Endothelial cell of umbilical vein (primary cell): ENCODE results near the gene RSRC2. TPM values are rescaled to one million over a fixed set of nuclear protein-coding genes. Genes with fewer than 3 reads are reported as not detected.

ENCODE experiments used
- Bru-seq: library from RNA; stranded (reverse); fragments of 400-500 nt; gene quantifications from one replicate; lab custom pipeline; 2021; lab: Mats Ljungman, UMichigan
- BruChase-seq, 2 experiments: library from RNA; stranded (reverse); fragments of 400-500 nt; gene quantifications; one replicate each; lab custom pipeline; 2021; lab: Mats Ljungman, UMichigan
- BruUV-seq: library from RNA; stranded (reverse); fragments of 400-500 nt; replicated peaks from 2 replicates; lab custom pipeline; 2021; lab: Mats Ljungman, UMichigan
- CTCF ChIA-PET: fragments of 300-600, 350-600 bp; sonication (Branson Sonifier 250); formaldehyde crosslinking; loops from one replicate; lab custom pipeline; 2021; ENCODE audit warnings: antibody characterized with exemption, inconsistent platforms; lab: Charles Lee
- POLR2A ChIA-PET: fragments of 300-600, 350-600 bp; sonication (Branson Sonifier 250); formaldehyde crosslinking; loops from one replicate; lab custom pipeline; 2021; ENCODE audit warnings: antibody characterized with exemption, inconsistent platforms; lab: Charles Lee
- DNase-seq: peaks from one replicate; pipeline ENCODE4 v3.0.0-alpha.2; 2011; ENCODE audit warnings: low read depth, low spot score
- FAIRE-seq: peaks from 2 replicates; lab custom pipeline; 2011; peaks lifted over from hg19 to GRCh38; lab: Jason Lieb, UNC
- H2AFZ ChIP-seq: 2 replicates; pipeline ENCODE4 v1.6.0; 2012; ENCODE audit warnings: low read depth, low read length, control low read depth, inconsistent platforms
- H3K27ac ChIP-seq: 2 replicates; pipeline ENCODE4 v1.5.1; 2011; ENCODE audit warnings: low read depth, mild to moderate bottlenecking, control low read depth, low read length, moderate library complexity; ENCODE audit not compliant: insufficient read depth
- H3K27me3 ChIP-seq, 2 experiments: 2 replicates each; pipeline versions ENCODE4 v1.6.0 to v1.6.1; 2011; ENCODE audit warnings: low read length in 2 of 2, mixed read lengths in 1 of 2; ENCODE audit not compliant: control insufficient read depth in 2 of 2, insufficient read depth in 2 of 2
- H3K36me3 ChIP-seq, 2 experiments: 2 replicates in 1 of 2; 3 replicates in 1 of 2; pipeline ENCODE4 v1.5.1; 2011; ENCODE audit warnings: low read length in 2 of 2, mild to moderate bottlenecking in 1 of 2, moderate library complexity in 1 of 2; ENCODE audit not compliant: control insufficient read depth in 2 of 2, insufficient read depth in 2 of 2; ENCODE audit errors: extremely low read depth in 1 of 2
- H3K4me1 ChIP-seq: 3 replicates; pipeline ENCODE4 v1.5.1; 2011; ENCODE audit warnings: mild to moderate bottlenecking, low read length; ENCODE audit not compliant: control insufficient read depth, insufficient read depth; ENCODE audit errors: extremely low read depth
- H3K4me2 ChIP-seq: 2 replicates; pipeline ENCODE4 v1.6.1; 2011; ENCODE audit warnings: low read length, control low read depth, mixed read lengths; ENCODE audit not compliant: insufficient read depth
- H3K4me3 ChIP-seq, 3 experiments: fragments of 200-600 bp in 1 of 3; sonication (generic), shearing (Covaris generic) in 1 of 3; replicated peaks in 1 of 3; 2 replicates each; pipeline ENCODE4 v1.5.1; 2011 to 2016; ENCODE audit warnings: control low read depth in 3 of 3, low read length in 3 of 3, mild to moderate bottlenecking in 2 of 3, inconsistent platforms in 1 of 3, low read depth in 1 of 3, moderate library complexity in 1 of 3; ENCODE audit not compliant: insufficient read depth in 1 of 3
- H3K79me2 ChIP-seq: 2 replicates; pipeline ENCODE4 v1.6.0; 2012; ENCODE audit warnings: low read length, inconsistent platforms; ENCODE audit not compliant: control insufficient read depth, insufficient read depth
- H3K9ac ChIP-seq: replicated peaks from 2 replicates; pipeline ENCODE3; 2011; ENCODE audit warnings: low read length, control low read depth; ENCODE audit not compliant: insufficient read depth; ENCODE audit errors: extremely low read depth
- H3K9me1 ChIP-seq: replicated peaks from 3 replicates; pipeline ENCODE4 v1.6.0; 2011; ENCODE audit warnings: mild to moderate bottlenecking, low read length; ENCODE audit not compliant: control insufficient read depth, insufficient read depth; ENCODE audit errors: extremely low read depth
- H3K9me3 ChIP-seq: replicated peaks from 2 replicates; pipeline ENCODE4 v1.5.1; 2012; ENCODE audit warnings: low read length, inconsistent platforms; ENCODE audit not compliant: control insufficient read depth, insufficient read depth
- H4K20me1 ChIP-seq: replicated peaks from 2 replicates; pipeline ENCODE3; 2011; ENCODE audit warnings: mild to moderate bottlenecking, low read length; ENCODE audit not compliant: control insufficient read depth, insufficient read depth; ENCODE audit errors: extremely low read depth
- CTCF ChIP-seq, 2 donors: IDR thresholded peaks; 1 replicate in 1 of 2; 2 replicates in 1 of 2; pipeline ENCODE4 v1.5.1; 2011; ENCODE audit warnings: low read length in 2 of 2, mild to moderate bottlenecking in 2 of 2, moderate library complexity in 2 of 2, control low read depth in 1 of 2, inconsistent platforms in 1 of 2, low read depth in 1 of 2; ENCODE audit not compliant: insufficient read depth in 1 of 2; ENCODE audit errors: extremely low read depth in 1 of 2
- EZH2 ChIP-seq: IDR thresholded peaks from 2 replicates; pipeline ENCODE4 v1.6.1; 2012; ENCODE audit warnings: borderline replicate concordance, low read depth, mild to moderate bottlenecking, moderate library complexity, low read length, inconsistent platforms; ENCODE audit not compliant: severe bottlenecking
- FOS ChIP-seq: IDR thresholded peaks from 2 replicates; pipeline ENCODE4 v1.6.1; 2011; ENCODE audit warnings: mild to moderate bottlenecking, low read length, moderate library complexity, borderline replicate concordance; ENCODE audit not compliant: insufficient read depth
- GATA2 ChIP-seq: IDR thresholded peaks from 2 replicates; pipeline ENCODE4 v1.7.0; 2011; ENCODE audit warnings: low read depth, mild to moderate bottlenecking, moderate library complexity, mixed read lengths, low read length; ENCODE audit not compliant: insufficient read length, insufficient read depth
- JUN ChIP-seq: IDR thresholded peaks from 2 replicates; pipeline ENCODE4 v1.6.1; 2011; ENCODE audit warnings: borderline replicate concordance, low read depth; ENCODE audit not compliant: insufficient read length, insufficient read depth
- MAX ChIP-seq: IDR thresholded peaks from 2 replicates; pipeline ENCODE4 v1.6.1; 2011; ENCODE audit not compliant: insufficient read depth, insufficient read length
- MYC ChIP-seq: IDR thresholded peaks from one replicate; pipeline ENCODE4 v1.6.1; 2011; ENCODE audit warnings: mild to moderate bottlenecking, low read depth, low read length
- POLR2A ChIP-seq: IDR thresholded peaks from 2 replicates; pipeline ENCODE4 v1.6.1; 2012; ENCODE audit warnings: low read depth, mild to moderate bottlenecking, control low read depth, low read length
- POLR2AphosphoS5 ChIP-seq: IDR thresholded peaks from 2 replicates; pipeline ENCODE4 v1.6.1; 2012; ENCODE audit warnings: low read depth, mild to moderate bottlenecking, control low read depth, low read length, moderate library complexity; ENCODE audit not compliant: insufficient read depth
- dilution Hi-C: fragments of 300-500 bp; cut with MboI; formaldehyde crosslinking; loops from one replicate; pipeline ENCODE4 v1.15.0; 2019; ENCODE audit warnings: low sequenced_read_pairs; ENCODE audit not compliant: extremely low pct_ligation_motif_present
- intact Hi-C: fragments of 100-400 bp; cut with micrococcal nuclease; formaldehyde crosslinking; loops from one replicate; pipeline ENCODE4 v1.10.0; 2022
- long read RNA-seq: library from polyadenylated mRNA; stranded (forward); transcript quantifications from one replicate; pipeline ENCODE4 v2.0.0, GENCODE V29; 2021
- polyA minus RNA-seq, 3 experiments: library from RNA; depleted of rRNA, polyadenylated mRNA; stranded (reverse); fragments of >200 nt; gene quantifications; 1 replicate in 1 of 3; 2 replicates in 2 of 3; pipeline ENCODE4 v1.2.3, GENCODE V29; 2011
- polyA plus RNA-seq, 4 experiments: library from polyadenylated mRNA; depleted of rRNA in 3 of 4; stranded (reverse) in 3 of 4; unstranded in 1 of 4; fragments of >200 nt; gene quantifications; 2 replicates each; pipeline versions ENCODE4 v1.2.1 to v1.2.3, GENCODE V29; 2011 to 2012; ENCODE audit warnings: missing spikeins in 1 of 4
- total RNA-seq: library from RNA; stranded (reverse); gene quantifications from 2 replicates; pipeline ENCODE4 v1.2.3, GENCODE V29; 2021

The RSRC2 gene
- total RNA-seq (78.0 and 81.1 TPM in 2 replicates), polyA plus RNA-seq (11.3 and 17.6 TPM in 2 replicates), polyA minus RNA-seq (28.2 and 30.6 TPM in 2 replicates), Bru-seq, nascent RNA (percentile 99 among the genes with signal in this experiment), BruChase-seq, experiment 1, labeled RNA remaining after a 6-hour chase (percentile 86 among the genes with signal in this experiment), BruChase-seq, experiment 2, labeled RNA remaining after a 2-hour chase (percentile 96 among the genes with signal in this experiment)
- polyA plus RNA-seq (2011; cell fraction: cytosol; rRNA removed) = 17.9 and 20.1 TPM in 2 replicates
- 110 and 175 TPM in 2 replicates for polyA plus RNA-seq (2011; cell fraction: nucleus; rRNA removed)
- 58.1 and 62.2 TPM in 2 replicates for polyA plus RNA-seq (2012)
- 15.0 TPM for polyA minus RNA-seq (2011; cell fraction: cytosol; rRNA and poly(A)+ RNA removed)
- polyA minus RNA-seq (2011; cell fraction: nucleus; rRNA and poly(A)+ RNA removed) = 94.3 and 139 TPM in 2 replicates
- long read RNA-seq, transcript RSRC2-204 (11 exons, 1,956 nt) = minor isoform, 7 of 199 reads
- long read RNA-seq, transcript RSRC2-201 (10 exons, 3,520 nt) = major isoform, 55 of 199 reads
- long read RNA-seq, transcript RSRC2-220 (11 exons, 2,001 nt) = minor isoform, 6 of 199 reads
- long read RNA-seq, partial matches to known transcripts = 8 of 199 reads
- long read RNA-seq, other reads (novel, unspliced or antisense) = 123 of 199 reads

- DNase-seq (peak; percentile 100), FAIRE-seq (peak; percentile 96)
- dilution Hi-C loops (no loop called here), intact Hi-C loops (loop anchor here (1.0 to 2.0 kb wide), 2 partner anchors 26 to 225 kb away; partner anchors contain the start of genes DENR and ZCCHC8)
- peak within 1 kb of the TSS; percentile 87 to 100 (median 90) for H3K4me3 ChIP-seq
- H3K9ac ChIP-seq = peak within 1 kb of the TSS; percentile 100
- no peaks in the 10 kb centered on the region for H3K27me3 ChIP-seq
- H3K9me3 ChIP-seq = no peaks in the 10 kb centered on the region
- peaks cover 11% of the 10 kb centered on the region for H4K20me1 ChIP-seq
- TF ChIP-seq POLR2A = peak; percentile 99
- no peak for TF ChIP-seq MAX
- TF ChIP-seq CTCF (IDR thresholded peaks at IDR 0.05; ENCODE audit: extremely low read depth in 1 of 2, insufficient read depth in 1 of 2, low read depth in 1 of 2, low read length in 2 of 2) = no peak
- TF ChIP-seq MYC = peak; percentile 49
- no peak for TF ChIP-seq GATA2
- TF ChIP-seq JUN = no peak
- TF ChIP-seq FOS = no peak
- no peak for TF ChIP-seq EZH2
- peak; percentile 99 for TF ChIP-seq POLR2AphosphoS5
- no TSS peak for BruUV-seq
- H3K9me1 ChIP-seq = no peaks in the 10 kb centered on the region
- H3K27ac ChIP-seq = peak within 1 kb of the TSS; percentile 97
- peaks cover 77% of the 10 kb centered on the region for H3K79me2 ChIP-seq
- peaks cover 2 to 11% of the 10 kb centered on the region in 2 experiments for H3K36me3 ChIP-seq
- H3K4me2 ChIP-seq = peak within 1 kb of the TSS; percentile 83
- H3K4me1 ChIP-seq = peaks cover 25% of the 10 kb centered on the region
- CTCF ChIA-PET = interaction anchor here (0.6 to 1.4 kb wide), 5 partner anchors 22 to 267 kb away, joined by 3 to 5 read pairs (median 3); partner anchors contain the start of gene ZCCHC8
- POLR2A ChIA-PET = interaction anchor here (0.6 to 1.4 kb wide), 7 partner anchors 9 to 706 kb away, joined by 3 to 13 read pairs (median 4); partner anchors contain the start of genes MPHOSPH9, MTRFR and ZCCHC8
- peak within 1 kb of the TSS; percentile 58 for H2AFZ ChIP-seq
These were observed at the start of gene RSRC2, which contains the start of gene KNTC1 for GRCh38 chr12:122526683-122527477. Gene RSRC2, minus strand, starts transcription at chr12:122526936. Its CDS starts 83 bp downstream, at chr12:122526853. Gene KNTC1, plus strand, starts transcription at chr12:122527249. Its CDS starts 2,815 bp downstream, at chr12:122530064.
